Measurements from ENCODE around the gene GPR25.

GPR25 gene

DNA sequence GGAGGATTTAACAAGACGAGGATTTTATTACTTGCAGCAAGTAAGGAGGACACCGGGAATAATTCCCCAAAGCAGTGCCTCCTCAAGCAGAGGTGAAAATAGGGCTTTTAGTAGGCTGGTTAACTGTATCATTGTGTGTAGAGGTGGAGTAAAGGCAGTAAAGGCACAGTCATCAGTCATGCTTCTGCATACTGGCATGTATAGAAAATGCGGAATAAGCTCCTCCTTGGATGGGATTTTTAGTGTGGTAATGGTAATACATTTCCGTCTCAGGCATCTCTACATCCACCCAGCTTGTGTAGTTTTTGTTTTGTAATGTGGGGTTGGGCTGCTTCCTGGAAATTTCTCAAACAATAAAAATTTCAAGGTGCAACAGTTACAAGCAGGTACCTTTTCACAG is 27.4 kb upstream of the GPR25 start:
- TF ChIP-seq, protein P1, sequence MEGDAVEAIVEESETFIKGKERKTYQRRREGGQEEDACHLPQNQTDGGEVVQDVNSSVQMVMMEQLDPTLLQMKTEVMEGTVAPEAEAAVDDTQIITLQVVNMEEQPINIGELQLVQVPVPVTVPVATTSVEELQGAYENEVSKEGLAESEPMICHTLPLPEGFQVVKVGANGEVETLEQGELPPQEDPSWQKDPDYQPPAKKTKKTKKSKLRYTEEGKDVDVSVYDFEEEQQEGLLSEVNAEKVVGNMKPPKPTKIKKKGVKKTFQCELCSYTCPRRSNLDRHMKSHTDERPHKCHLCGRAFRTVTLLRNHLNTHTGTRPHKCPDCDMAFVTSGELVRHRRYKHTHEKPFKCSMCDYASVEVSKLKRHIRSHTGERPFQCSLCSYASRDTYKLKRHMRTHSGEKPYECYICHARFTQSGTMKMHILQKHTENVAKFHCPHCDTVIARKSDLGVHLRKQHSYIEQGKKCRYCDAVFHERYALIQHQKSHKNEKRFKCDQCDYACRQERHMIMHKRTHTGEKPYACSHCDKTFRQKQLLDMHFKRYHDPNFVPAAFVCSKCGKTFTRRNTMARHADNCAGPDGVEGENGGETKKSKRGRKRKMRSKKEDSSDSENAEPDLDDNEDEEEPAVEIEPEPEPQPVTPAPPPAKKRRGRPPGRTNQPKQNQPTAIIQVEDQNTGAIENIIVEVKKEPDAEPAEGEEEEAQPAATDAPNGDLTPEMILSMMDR (conservative IDR thresholded peaks at IDR 0.05; ENCODE audit: low read depth, low read length): no peak
- DNase-seq (ENCODE audit: low read depth): no peak
- no peak overlapping the region for H3K4me3 ChIP-seq (ENCODE audit: low read length)

DNA sequence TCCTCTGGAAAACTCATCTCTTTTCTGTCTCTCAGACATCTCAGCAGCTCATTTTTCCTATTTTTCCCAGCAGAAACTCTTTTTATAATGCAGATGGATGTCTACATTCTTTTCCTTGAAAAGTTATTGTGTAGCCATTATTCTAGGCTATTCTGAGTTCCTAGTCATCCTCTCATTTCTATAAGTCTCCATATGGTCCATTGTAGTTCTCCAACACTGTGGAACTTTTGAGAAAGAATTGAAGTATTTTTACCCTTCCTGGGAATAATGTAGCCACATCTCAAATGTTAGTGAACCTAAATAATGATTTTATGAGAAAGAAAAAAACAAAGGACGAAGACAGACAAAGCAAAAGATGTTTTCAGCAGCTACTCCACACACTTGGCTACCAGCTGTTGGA is 26.4 kb upstream of the GPR25 start:
- TF ChIP-seq, protein P1 (conservative IDR thresholded peaks at IDR 0.05; ENCODE audit: low read depth, low read length): no peak
- H3K4me3 ChIP-seq (ENCODE audit: low read length): no peak overlapping the region
- DNase-seq (ENCODE audit: low read depth): no peak

DNA sequence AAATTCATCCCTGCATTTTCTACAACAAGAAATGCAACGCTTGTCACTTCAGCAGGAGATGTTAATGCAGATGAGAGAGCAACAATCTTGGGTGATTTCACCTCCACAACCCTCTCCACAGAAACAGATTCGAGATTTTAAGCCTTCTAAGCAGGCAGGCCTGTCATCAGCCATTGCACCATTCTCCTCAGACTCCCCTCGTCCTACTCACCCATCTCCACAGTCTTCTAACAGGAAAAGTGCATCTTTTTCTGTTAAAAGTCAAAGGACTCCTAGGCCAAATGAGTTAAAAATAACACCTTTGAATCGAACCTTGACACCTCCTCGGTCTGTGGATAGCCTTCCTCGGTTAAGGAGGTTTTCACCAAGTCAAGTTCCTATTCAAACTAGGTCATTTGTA is 23.4 kb upstream of the GPR25 start:
- no peak for DNase-seq (ENCODE audit: low read depth)

GRCh38 chr1:200850554-200850953 is 22.2 kb upstream of the GPR25 start:
- no peak overlapping the region for H3K4me3 ChIP-seq (ENCODE audit: low read length)
- no peak for DNase-seq (ENCODE audit: low read depth)
- TF ChIP-seq, protein P1 (conservative IDR thresholded peaks at IDR 0.05; ENCODE audit: low read depth, low read length): no peak

More for the DNA sequence above, 23.4 kb upstream of the GPR25 start:
- no peak overlapping the region for H3K4me3 ChIP-seq (ENCODE audit: low read length)
- TF ChIP-seq, protein P1 (conservative IDR thresholded peaks at IDR 0.05; ENCODE audit: low read depth, low read length): no peak

DNA sequence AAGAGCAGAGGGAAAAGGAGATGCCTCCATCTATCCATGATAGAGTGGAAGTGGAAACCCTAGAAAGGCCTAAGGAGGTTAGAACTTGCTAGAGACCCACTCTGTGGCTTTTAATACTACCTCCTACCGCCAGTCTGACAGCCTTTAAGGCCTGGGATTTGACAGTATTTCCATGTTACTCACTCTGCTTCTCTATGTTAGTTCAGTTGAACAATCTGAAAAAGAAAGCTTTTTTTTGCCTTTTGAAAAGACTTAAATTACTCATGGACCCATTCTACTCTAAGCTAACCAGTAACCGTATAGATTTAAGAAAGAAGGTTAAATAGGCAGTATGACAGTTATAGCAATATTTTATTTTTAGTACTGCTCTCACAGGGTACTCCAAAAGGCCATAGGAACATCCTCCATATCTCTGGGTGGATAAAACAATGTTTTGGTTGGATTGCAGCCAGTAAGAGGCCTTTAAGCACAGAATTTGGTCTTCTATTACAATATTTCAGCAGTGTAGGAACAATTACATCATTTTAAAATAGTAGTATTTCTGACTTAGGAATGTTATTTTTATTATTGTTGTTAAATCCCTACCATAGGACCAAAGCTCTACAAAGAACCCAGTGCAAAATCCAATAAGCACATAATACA is 15.9 kb upstream of the GPR25 start:
- no peak overlapping the region for H3K4me3 ChIP-seq (ENCODE audit: low read length)
- TF ChIP-seq, protein P1 (conservative IDR thresholded peaks at IDR 0.05; ENCODE audit: low read depth, low read length): no peak
- no peak for DNase-seq (ENCODE audit: low read depth)

DNA sequence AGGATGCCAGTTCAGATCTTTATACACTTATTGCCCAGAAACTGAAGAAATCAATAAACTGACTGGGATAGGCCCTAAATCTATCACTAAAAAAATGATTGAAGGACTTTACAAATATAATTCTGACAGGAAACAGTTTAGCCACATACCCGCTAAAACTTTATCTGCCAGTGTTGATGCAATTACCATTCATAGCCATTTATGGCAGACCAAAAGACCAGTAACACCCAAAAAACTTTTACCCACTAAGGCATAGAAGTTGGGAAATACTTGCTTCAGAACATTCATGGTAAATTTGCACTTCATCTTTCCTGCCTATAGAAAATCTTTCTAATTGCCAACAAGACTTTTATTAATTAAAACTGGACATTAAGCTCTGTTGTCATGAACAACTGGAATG is 15.0 kb upstream of the GPR25 start:
- TF ChIP-seq, protein P1 (conservative IDR thresholded peaks at IDR 0.05; ENCODE audit: low read depth, low read length): no peak
- DNase-seq (ENCODE audit: low read depth): no peak
- no peak overlapping the region for H3K4me3 ChIP-seq (ENCODE audit: low read length)

GRCh38 chr1:200861937-200862647 is 10.7 kb upstream of the GPR25 start:
- no peak for DNase-seq (ENCODE audit: low read depth)
- TF ChIP-seq, protein P1 (conservative IDR thresholded peaks at IDR 0.05; ENCODE audit: low read depth, low read length): no peak
- no peak overlapping the region for H3K4me3 ChIP-seq (ENCODE audit: low read length)
